Activated effector memory CD4-positive, alpha-beta T cell treated with anti-CD3 and anti-CD28 coated beads, Interleukin-2, amount 50 U/mL, for 16 hours (primary cell): ENCODE measurements around the gene SFRP5.

ENCODE experiments used
- DNase-seq: peaks from one replicate; pipeline ENCODE4 v3.0.0-alpha.2; 2020

Gene SFRP5

GRCh38 chr10:97763947-97764346 lies 7.9 kb downstream of the SFRP5 start:
- no peak for DNase-seq

GRCh38 chr10:97763411-97763810 lies 8.4 kb downstream of the SFRP5 start:
- no peak for DNase-seq

- no peak for DNase-seq
Measured at GRCh38 chr10:97762816-97763215, 9.0 kb downstream of the SFRP5 start.

DNA sequence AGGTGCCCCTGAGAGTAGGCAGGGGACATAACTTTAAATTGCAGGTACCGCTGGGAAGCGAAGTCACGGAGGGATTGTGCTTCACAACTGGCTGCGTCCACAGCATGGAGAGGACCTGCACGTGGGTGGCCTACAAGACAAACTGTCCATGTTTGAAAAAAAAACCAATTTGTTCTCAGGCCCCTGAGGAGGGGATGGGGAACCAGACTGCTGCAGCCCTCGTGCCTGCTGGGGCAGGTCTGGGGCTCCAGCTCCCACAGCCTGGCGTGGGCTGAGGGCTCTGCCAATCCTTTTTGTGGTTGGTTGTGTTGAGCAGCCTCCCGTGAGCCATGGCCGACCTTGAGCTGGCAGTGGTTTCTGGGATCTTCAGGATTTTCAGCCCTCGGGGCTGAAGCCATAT lies 9.7 kb downstream of the SFRP5 start:
- DNase-seq = no peak

- no peak for DNase-seq
Measured at GRCh38 chr10:97761331-97761865, 10.4 kb downstream of the SFRP5 start.

- no peak for DNase-seq
Measured at GRCh38 chr10:97760461-97761257, 11.1 kb downstream of the SFRP5 start.

- DNase-seq = no peak
Measured at GRCh38 chr10:97759946-97760345, 11.9 kb downstream of the SFRP5 start.

DNA sequence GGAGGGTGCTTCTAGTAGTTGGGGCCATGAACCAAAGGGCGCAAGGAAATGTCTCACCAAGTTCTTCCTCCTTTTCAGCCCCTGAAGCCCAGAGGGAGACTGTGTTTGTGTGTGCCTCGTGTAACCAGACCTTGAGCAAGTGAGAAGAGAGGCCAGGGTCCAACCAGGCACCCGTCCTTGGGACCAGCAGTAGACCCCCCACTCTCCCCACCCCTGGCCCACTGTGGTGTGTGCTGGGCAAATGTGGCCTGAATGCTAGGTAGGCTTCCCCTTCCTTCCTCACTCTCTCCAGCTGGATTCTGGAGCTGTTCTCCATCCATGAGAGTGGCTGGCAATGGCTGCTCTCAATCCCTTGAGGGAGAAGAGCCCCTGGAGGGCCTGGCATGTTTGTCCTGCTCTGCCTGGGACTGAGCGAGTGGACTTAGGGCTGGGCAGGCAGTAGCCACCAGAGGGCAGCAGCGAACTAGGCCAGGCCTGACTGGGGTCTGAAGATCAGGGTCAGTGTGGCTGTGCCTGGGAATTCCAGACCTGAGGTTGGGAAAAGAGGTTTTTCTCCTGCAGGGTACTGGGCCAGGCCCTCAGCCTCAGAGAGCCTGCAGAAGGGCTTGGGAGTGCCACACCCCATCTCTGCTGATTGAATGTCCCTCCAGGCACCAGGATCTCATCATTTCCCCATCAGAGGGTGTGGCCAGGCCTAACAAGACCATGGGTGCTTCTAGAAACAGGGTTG lies 12.5 kb downstream of the SFRP5 start:
- DNase-seq = peak; percentile 79

DNA sequence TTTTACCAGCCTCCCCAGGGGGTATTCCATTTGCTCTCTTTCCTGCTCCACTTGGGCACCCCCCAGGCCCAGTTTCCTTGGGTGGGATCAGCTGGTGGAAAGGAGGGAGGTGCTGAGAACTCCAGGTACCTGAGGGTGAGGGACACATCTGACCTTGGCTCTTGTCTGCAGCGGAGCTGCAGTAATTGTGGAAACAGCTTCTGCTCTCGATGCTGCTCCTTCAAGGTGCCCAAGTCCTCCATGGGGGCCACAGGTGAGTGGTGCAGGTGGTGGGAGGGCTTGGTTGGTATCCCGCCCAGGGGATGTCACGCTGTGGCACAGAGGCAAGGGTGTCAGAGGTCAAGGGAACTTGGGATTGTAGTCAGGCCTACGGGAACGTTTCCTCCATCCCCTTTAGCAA lies 14.3 kb downstream of the SFRP5 start:
- DNase-seq = peak; percentile 50

DNA sequence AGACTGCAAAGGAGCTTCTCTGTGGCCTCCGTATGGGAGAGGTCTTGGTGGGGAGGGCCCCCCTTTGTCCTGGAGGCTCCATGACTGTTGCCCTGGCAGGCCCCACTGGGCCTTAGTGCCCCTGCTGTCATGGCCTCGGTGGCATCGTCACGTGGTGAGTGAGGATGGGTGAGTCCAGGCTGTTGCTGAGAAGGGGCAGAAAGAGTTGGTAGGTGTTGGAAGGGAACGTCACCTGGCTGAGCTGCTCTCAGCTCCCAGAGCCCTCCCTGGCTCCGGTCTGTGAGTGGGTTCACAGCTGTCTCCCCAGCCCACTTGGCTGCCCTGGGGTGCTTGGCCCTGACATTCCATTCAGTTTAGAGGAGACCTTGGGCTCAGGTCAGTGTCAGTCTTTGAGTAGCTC lies 16.1 kb downstream of the SFRP5 start:
- DNase-seq = no peak

- no peak for DNase-seq
Measured at GRCh38 chr10:97754726-97755125, 17.1 kb downstream of the SFRP5 start.

DNA sequence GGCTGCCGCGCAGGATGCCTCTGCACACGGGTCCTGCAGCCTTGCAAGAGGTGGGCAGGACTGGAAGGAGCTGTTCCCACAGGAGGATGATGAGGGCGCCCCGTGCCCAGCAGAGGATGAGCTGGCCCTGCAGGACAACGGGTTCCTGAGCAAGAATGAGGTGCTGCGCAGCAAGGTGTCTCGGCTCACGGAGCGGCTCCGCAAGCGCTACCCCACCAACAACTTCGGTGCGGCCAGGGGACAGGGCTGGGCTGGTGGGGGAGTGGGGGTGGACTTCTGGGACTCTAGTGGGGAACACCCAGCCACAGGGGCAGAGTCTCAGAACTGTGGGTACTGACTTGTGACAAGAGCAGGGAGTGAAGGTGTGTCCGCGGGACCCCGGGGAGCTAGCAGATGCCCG lies 18.8 kb downstream of the SFRP5 start:
- no peak for DNase-seq

- DNase-seq = no peak
Measured at GRCh38 chr10:97748116-97748515, 23.7 kb downstream of the SFRP5 start.

DNA sequence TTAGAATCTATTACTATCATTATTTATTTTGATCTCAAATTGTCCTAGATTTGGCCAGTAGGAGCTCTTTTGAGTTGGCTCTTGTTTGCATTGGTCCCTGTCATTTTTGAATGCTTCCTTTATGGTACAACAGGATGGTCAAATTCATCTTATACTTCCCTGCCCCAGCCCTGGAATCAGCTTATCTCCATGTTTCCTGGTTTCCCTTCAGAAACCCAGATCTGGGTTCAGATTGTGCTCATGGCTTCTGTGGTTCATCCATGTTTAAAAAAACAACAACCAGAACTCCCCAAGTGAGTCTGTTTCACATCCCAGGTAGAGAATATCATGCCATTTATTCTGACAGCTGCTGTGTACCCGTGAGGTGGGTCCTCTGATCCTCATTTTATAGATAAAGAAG lies 24.2 kb downstream of the SFRP5 start:
- DNase-seq = no peak

DNA sequence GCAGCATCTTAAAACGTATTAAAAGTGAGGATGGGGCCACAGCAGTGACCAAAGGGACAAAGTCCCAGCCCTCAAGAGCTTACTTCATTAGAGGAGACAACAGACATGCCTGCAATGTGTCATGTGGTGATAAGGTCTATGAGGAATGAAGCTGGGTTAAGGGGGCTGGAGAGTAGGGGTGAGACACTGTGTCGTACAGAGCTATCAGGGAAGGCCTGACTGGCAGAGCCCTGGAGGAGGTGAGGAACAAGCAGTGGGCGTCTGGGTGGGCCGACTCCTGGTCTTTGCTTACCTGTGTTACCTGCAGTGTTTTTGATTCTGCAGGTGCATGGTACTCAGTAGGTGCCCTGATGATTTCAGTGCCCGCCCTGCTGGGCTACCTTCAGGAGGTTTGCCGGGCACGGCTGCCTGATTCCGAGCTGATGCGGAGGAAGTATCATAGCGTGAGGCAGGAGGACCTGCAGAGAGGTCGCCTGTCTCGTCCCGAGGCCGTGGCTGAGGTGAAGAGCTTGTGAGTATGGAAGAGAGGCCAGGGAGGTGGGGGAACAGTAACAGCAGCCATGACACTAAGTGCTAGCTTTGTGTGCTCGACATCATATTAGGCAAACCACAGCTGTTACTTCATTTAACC lies 27.3 kb downstream of the SFRP5 start:
- DNase-seq = no peak

- no peak for DNase-seq
Measured at GRCh38 chr10:97743169-97743943, 28.4 kb downstream of the SFRP5 start.

GRCh38 chr10:97740613-97741012 lies 31.2 kb downstream of the SFRP5 start:
- DNase-seq = no peak

GRCh38 chr10:97738616-97739015 lies 33.2 kb downstream of the SFRP5 start:
- DNase-seq = no peak

DNA sequence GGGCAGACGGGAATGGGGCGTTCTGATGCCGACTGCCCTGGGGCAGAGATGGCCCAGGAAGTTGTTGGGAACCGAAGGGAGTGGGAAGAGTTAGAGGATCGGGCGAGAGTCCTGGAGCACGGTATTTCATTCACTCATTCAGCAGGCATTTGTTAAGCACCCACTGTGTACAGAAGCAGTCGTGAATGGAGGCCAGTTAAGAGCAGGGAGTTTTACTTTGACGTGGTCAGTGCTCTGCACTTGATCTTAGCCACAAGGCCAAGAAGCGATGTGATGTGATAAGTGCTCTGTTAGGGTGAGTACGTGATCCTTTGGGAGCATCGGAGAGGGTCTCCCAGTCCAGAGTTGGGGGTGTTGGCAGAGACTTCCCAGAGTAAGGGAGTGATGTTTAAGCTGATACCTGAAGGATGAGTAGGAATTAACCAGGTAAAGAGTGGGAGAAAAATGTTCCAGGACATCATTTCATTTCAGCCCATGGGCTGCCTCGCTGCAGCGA lies 34.0 kb downstream of the SFRP5 start:
- no peak for DNase-seq

DNA sequence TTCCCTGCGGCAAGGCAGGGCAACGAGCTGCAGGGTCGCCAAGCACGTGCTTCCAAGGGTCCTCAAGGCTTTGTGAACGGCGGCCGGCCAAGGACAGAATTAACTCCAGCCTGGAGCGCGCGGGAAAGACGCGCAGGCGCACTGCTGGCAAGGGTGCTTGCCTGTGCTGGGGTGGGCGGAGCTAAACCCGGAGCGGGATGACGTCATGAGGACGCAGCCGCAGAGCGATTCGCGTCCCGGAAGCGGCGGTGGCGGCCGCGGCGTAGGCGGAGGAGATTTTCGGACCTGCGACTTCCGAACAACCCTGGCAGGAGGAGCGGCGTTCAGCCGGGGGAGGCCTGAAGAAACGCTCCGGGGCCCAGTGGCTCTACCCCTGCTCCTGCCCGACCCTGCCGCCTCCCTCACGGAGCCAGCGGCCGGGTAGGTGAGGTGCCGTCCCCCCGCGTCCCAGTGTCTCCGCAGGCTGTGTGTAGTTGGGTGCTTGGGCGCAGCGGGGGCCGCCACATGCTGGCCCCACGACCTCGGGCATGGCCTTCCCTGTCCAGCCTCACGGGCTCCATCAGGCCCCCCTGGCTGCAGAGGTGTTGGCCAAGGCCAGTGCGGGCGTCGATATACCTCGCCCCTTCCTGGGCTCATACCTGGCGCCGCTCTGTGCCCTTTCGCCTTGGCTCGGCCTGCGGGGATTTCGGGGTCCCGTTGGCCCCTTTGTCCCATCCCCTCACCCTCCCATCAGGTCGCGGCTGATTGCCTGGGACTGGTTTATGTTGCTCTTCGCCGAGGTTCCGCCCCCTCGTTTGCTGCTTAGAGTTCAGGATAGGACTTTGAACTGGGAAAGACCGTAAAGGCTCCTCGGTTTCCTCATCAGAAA lies 34.7 kb downstream of the SFRP5 start, which contains the start of gene ZFYVE27:
ZFYVE27 (plus strand) TSS at position 227 of the 868 bp plus-strand sequence. CDS start 1,350 bp downstream, outside the sequence.
- peak; percentile 98 for DNase-seq

- DNase-seq = no peak
Measured at GRCh38 chr10:97736403-97736901, 35.3 kb downstream of the SFRP5 start.
